Measurements from ENCODE around the gene TMEM204.
A peak's percentile ranks its signal among the peaks of the same experiment; 100 is the strongest.

Gene TMEM204

DNA sequence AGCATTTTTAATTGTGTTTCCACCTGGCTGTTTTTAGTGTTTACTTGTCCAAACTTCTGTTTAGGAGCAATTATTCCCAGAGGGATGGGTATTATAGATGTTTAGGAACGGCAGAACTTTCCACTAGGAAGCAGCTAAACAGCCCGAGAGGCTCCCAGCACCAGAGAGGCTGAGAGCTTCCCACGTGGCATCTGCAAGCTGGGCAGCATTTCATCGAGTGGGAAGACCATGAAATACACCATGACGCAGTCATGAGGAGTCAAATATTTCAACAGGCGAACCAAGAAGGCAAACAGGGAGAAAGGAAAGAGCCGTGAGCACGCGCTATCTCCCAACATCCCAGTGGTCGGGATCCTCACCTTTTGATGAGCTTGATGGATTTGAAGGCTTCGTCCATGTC, 24.1 kb downstream of the TMEM204 start:
- no peak for DNase-seq (ENCODE audit: low read depth in 3 of 3)

DNA sequence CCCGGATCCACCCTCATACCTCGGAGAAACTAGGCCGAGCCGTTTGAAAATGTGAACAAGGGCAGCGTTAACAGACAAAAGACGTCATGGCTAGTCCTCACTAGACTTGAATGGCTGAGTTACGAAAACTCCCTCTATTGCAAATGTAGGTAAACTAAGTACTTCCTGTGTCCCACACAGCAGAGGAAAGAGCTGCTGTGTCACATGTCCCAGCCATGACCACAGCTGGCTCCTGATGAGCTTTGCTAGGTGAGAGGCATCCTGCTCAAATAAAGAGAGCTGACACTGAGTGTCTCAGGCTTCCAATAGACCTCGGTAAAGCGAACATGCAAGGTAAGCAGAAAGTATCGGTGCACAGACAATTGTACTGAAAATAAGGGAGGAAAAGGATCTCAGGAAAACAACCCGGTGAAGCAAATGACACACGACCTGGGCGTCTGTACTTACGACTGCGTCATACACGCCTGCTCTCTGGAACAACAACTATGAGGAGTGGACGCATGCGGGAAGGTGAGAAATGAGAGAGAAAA, 26.0 kb downstream of the TMEM204 start:
- no peak for DNase-seq (ENCODE audit: low read depth in 3 of 3)

- DNase-seq (ENCODE audit: low read depth in 3 of 3): no peak
Measured at GRCh38 chr16:1560153-1560552, 26.7 kb downstream of the TMEM204 start.

DNA sequence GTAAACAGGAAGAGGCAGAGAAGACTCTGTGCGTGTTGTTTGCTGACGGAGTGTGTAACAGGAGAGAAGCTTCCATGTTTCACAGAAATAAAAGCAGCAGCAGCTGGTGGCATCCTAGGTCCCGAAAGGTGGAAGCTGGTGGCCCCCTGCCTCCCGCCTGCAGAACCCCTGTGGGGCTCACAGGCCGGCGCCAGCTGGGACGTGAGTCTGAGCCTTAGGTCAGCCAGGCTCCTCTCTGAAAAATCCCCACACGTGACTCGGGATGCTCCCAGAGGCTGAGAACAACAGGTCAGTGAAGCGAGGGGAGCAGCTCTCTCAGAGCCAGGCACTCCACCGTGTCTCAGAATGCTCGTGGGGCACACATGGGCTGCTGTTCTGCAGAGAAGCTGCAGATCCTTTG, 27.4 kb downstream of the TMEM204 start:
- no peak for DNase-seq (ENCODE audit: low read depth in 3 of 3)

GRCh38 chr16:1561266-1561665, 27.8 kb downstream of the TMEM204 start:
- DNase-seq (ENCODE audit: low read depth in 3 of 3): no peak

DNA sequence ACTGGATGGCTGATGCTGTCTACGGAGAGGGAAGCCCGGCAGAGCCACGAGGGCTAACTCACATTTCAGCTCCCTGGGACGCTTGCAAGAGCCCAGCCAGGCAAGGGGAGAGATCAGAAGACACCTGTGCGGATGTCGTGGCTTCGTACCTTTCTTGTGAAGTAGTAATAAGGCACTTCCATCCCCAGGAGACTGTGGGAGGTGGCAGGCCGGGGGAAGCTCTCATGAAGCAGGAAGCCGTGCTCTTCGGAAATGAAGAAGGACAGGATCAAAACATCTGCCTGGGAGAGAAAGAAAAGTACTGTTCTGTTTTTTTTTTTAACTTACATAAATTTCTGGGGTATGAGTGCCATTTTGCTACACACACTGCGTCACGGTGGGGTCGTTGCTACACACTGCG, 28.4 kb downstream of the TMEM204 start:
- no peak for DNase-seq (ENCODE audit: low read depth in 3 of 3)

DNA sequence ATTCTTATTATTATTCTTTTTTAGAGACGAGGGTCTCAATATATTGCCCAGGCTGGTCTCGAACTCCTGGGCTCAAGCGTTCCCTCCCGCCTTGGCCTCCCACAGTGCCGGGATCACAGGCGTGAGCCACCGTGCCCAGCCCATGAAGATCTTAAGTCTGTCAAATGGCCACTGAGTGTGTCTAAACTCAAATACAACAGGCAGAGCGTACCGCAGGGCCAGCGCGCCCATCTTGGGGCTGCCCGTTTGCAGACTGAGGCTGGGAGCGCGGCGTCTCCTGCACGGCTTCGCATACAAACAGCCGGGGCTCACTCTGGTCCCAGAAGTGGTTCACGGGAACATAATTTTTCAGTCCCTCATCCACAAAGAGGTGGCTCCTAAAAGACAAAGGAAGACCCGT, 30.3 kb downstream of the TMEM204 start:
- DNase-seq (ENCODE audit: low read depth in 3 of 3): no peak

DNA sequence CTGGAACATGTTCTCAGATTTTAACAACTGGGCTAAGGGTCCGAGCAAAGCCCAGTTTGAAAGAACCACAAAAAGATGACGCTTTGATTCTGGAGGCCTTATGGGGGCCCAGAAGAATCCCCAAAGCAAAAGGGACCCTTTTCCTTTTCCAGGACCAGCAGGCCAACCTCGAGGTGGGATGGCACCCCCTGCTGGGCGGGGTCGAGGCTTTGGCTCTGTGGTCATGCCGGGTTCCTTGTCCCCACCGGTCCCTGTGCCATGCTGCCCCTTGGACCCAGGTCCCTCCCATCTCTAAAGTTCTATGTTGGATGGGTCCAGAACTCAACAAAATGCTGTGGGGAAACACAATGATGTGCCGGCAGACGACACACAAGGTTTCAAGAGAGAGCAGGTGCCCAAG, 30.9 kb downstream of the TMEM204 start:
- DNase-seq (ENCODE audit: low read depth in 3 of 3): peak in 1 of 3 experiments; percentile 12

- no peak for DNase-seq (ENCODE audit: low read depth in 3 of 3)
Measured at GRCh38 chr16:1565083-1565805, 31.8 kb downstream of the TMEM204 start.

- no peak for DNase-seq (ENCODE audit: low read depth in 3 of 3)
Measured at GRCh38 chr16:1567988-1568387, 34.5 kb downstream of the TMEM204 start.

DNA sequence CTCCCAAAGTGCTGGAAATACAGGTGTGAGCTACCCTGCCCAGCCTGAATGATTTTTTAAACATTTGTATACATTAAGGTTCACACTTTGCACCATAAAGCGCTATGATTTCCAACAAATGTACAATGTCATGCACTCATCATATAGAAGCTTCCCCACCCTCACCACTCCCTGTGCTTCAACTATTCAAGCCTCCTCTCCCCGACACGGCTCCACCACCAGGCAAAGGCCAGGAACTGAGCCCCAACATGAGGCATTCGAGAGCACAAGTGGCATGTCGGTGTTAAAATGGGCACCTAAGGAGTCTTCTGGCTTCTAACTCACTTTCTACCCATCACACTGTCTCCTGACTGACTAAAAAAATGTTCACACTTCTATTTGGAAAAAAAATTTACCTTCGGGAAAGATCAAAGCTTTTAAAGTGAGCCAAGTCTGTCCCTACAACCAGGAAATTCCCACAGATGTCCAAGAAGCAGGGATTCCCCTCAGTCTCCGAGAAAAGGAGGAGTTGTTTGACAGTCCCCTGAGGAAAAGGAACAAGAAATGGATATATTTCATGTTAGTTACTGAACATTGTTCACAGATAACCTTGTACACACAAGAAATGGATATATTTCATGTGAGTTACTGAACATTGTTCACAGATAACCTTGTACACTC, 37.7 kb downstream of the TMEM204 start:
- no peak for DNase-seq (ENCODE audit: low read depth in 3 of 3)

GRCh38 chr16:1572673-1573072, 39.2 kb downstream of the TMEM204 start:
- no peak for DNase-seq (ENCODE audit: low read depth in 3 of 3)

DNA sequence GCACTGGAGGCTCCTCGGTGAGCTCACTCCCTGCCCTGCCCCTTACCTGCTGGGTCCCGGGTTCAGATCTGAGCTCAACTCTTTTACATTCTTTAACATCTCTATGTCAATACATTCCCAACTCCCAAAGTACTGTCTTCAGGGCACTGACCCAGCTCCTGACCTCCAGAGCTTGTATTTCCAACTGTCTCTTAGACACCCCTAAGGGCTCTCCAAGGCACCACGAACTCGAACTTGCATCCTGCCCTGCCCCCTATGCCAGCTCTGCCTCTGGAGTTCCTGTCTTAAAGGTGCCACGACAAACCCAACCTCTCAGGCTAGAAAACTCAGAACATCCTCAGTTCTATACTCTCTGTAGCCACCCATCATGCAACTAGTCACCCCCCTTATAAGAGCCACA, 39.8 kb downstream of the TMEM204 start:
- DNase-seq (ENCODE audit: low read depth in 3 of 3): no peak

DNA sequence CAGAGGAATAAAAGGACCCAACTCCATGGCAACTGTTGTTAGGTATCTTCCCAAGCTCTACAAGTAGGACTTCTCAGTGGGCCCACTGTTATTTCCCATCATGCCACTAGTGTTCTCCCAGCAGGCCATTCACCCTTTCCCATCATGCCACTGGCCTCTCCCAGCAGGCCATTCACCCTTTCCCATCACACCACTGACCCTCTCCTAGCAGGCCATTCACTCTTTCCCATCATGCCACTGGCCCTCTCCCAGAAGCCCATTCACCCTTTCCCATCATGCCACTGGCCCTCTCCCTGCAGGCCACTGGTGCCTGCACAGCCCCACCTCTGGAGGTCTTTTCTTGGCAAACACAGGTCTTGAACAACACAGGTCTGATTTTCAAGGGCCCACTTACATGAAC, 42.1 kb downstream of the TMEM204 start:
- DNase-seq (ENCODE audit: low read depth in 3 of 3): no peak

DNA sequence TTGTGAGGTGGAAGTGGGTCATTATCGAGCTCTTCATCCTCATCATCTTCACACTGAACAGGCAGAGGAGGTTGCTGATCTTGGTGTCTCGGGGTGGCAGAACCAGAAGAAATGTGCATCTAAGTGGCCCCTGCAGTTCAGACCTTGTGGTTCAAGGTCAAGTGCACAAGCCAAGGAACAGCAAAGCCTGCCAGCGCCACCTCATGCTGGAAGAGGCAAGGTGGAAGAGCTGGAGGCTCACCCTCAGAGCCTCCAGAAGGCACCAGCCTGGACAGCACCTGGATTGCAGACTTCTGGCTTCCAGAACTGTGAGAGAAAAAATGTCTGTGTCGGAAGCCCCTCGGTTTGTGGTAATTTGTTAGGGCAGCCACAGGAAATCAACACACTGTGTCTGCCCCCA, 45.7 kb downstream of the TMEM204 start:
- DNase-seq (ENCODE audit: low read depth in 3 of 3): no peak

- no peak for DNase-seq (ENCODE audit: low read depth in 3 of 3)
Measured at GRCh38 chr16:1580256-1580655, 46.8 kb downstream of the TMEM204 start.

- no peak for DNase-seq (ENCODE audit: low read depth in 3 of 3)
Measured at GRCh38 chr16:1580956-1581355, 47.5 kb downstream of the TMEM204 start.

DNA sequence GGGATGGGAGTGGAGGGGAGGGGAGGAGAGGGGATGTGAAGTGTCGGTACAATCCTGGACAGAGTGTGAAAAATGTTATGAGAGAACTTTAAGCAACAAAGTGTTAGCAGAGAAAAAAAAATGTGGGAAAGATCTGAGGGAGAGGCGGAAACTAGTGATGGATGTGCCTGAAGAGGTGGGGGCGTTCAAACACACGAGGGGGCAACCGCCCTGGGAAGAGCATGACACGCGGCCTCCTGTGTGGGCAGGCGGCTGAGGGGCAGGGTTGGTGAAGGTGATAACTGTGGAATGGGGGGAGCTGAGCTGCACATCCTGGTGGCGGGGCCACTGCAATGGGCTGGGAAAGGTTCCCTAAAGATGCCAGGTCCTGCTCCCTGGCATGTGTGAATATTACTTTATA, 48.3 kb downstream of the TMEM204 start:
- no peak for DNase-seq (ENCODE audit: low read depth in 3 of 3)

- no peak for DNase-seq (ENCODE audit: low read depth in 3 of 3)
Measured at GRCh38 chr16:1583180-1583579, 49.7 kb downstream of the TMEM204 start.

GRCh38 chr16:1584926-1585484, 51.5 kb downstream of the TMEM204 start:
- no peak for DNase-seq (ENCODE audit: low read depth in 3 of 3)

- DNase-seq (ENCODE audit: low read depth in 3 of 3): no peak
Measured at GRCh38 chr16:1590366-1590765, 56.9 kb downstream of the TMEM204 start.

DNA sequence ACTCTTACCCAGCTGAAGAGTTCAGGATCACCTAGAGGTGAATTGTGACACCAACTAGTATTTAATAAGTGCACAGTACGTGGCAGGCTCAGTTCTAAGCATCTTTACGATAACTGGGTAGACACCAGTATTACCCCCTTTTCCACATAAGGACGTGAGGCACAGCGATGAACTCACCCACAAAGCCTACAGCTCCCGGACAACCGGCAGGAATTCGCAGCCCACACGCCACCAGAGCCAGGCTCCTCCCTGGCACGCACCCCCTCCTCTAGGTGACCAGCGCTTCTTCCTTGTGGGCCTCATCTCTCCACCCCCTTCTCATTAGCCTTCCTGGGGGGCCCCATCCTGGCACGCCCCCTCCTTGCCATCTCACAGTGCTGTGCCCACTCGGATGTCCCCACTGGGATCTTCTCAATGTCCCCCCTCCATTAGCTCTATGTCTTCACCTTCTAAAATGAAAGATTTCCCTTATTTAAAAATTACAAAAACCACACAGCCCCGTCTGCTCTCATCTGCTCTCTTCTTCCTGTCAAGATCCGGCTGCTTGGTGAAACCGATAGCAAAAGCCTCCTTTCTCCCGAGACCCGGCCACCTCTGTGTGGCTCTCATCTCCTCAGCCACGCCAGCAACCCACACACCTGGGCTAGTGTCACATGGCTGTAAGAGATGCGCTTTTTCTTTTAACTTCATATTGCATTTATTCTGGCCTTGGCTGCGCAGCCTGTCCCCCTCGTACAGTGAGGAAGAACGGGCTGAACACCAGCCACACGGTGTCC, 57.7 kb downstream of the TMEM204 start:
- DNase-seq (ENCODE audit: low read depth in 3 of 3): no peak
